ENCODE data around the gene MAP3K14. TPM values are rescaled to one million over a fixed set of nuclear protein-coding genes. Genes with fewer than 3 reads are reported as not detected.

MAP3K14 gene
- total RNA-seq, 1 experiment from 2014 or later: 9.2 TPM

GRCh38 chr17:45363498-45363897 is 46.7 kb upstream of the MAP3K14 start:
- H3K4me3 Mint-ChIP-seq (ENCODE audit: unreplicated experiment): no peak overlapping the region
- POLR2A ChIA-PET: interaction anchor here (1.2 to 3.2 kb wide), 3 partner anchors 8 to 46 kb away, joined by 3 to 14 read pairs (median 3); partner anchors contain the start of gene MAP3K14
- DNase-seq (ENCODE audit: unreplicated experiment): no peak
- no peak overlapping the region for H3K27ac Mint-ChIP-seq (ENCODE audit: low read depth, unreplicated experiment)
- H3K27me3 Mint-ChIP-seq (ENCODE audit: insufficient read depth, unreplicated experiment): no peaks in the 10 kb centered on the region
- intact Hi-C loops (cut with micrococcal nuclease): no loop called here
- no peak for TF ChIP-seq CTCF (IDR thresholded peaks at IDR 0.05; ENCODE audit: unreplicated experiment)
- no TSS peak for BruUV-seq (replicated peaks)
- CTCF ChIA-PET: interaction anchor here (0.7 to 1.4 kb wide), 3 partner anchors 8 to 22 kb away, joined by 3 to 4 read pairs (median 4); no protein-coding TSS in a partner anchor
- peaks cover 4% of the 10 kb centered on the region for H3K4me1 Mint-ChIP-seq (ENCODE audit: insufficient read depth, unreplicated experiment)
- no peaks in the 10 kb centered on the region for H3K36me3 Mint-ChIP-seq (ENCODE audit: insufficient read depth, unreplicated experiment)
- H3K9me3 Mint-ChIP-seq (ENCODE audit: unreplicated experiment): no peaks in the 10 kb centered on the region

GRCh38 chr17:45361976-45362375 is 45.2 kb upstream of the MAP3K14 start:
- no peak for DNase-seq (ENCODE audit: unreplicated experiment)
- Mint-ChIP-seq H3K9me3 (ENCODE audit: unreplicated experiment) (no peaks in the 10 kb centered on the region), H3K4me1 (ENCODE audit: insufficient read depth, unreplicated experiment) (peaks cover 4% of the 10 kb centered on the region), H3K27me3 (ENCODE audit: insufficient read depth, unreplicated experiment) (no peaks in the 10 kb centered on the region), H3K4me3 (ENCODE audit: unreplicated experiment) (no peak overlapping the region), H3K27ac (ENCODE audit: low read depth, unreplicated experiment) (no peak overlapping the region), H3K36me3 (ENCODE audit: insufficient read depth, unreplicated experiment) (no peaks in the 10 kb centered on the region)
- ChIA-PET CTCF (no interaction called here), POLR2A (interaction anchor here (1.2 to 3.2 kb wide), 3 partner anchors 9 to 45 kb away, joined by 3 to 14 read pairs (median 3); partner anchors contain the start of gene MAP3K14)
- no peak for TF ChIP-seq CTCF (IDR thresholded peaks at IDR 0.05; ENCODE audit: unreplicated experiment)
- intact Hi-C loops (cut with micrococcal nuclease): no loop called here
- no TSS peak for BruUV-seq (replicated peaks)

GRCh38 chr17:45361451-45361850 is 44.6 kb upstream of the MAP3K14 start:
- H3K27me3 Mint-ChIP-seq (ENCODE audit: insufficient read depth, unreplicated experiment): no peaks in the 10 kb centered on the region
- peak overlapping the region; percentile 54 for H3K27ac Mint-ChIP-seq (ENCODE audit: low read depth, unreplicated experiment)
- H3K9me3 Mint-ChIP-seq (ENCODE audit: unreplicated experiment): no peaks in the 10 kb centered on the region
- ChIA-PET CTCF (no interaction called here), POLR2A (interaction anchor here (0.6 to 3.2 kb wide), 4 partner anchors 10 to 396 kb away, joined by 3 to 14 read pairs (median 3); partner anchors contain the start of gene MAP3K14)
- no peaks in the 10 kb centered on the region for H3K36me3 Mint-ChIP-seq (ENCODE audit: insufficient read depth, unreplicated experiment)
- no peak overlapping the region for H3K4me3 Mint-ChIP-seq (ENCODE audit: unreplicated experiment)
- DNase-seq (ENCODE audit: unreplicated experiment): no peak
- no peak for TF ChIP-seq CTCF (IDR thresholded peaks at IDR 0.05; ENCODE audit: unreplicated experiment)
- intact Hi-C loops (cut with micrococcal nuclease): no loop called here
- no TSS peak for BruUV-seq (replicated peaks)
- peaks cover 4% of the 10 kb centered on the region for H3K4me1 Mint-ChIP-seq (ENCODE audit: insufficient read depth, unreplicated experiment)

DNA sequence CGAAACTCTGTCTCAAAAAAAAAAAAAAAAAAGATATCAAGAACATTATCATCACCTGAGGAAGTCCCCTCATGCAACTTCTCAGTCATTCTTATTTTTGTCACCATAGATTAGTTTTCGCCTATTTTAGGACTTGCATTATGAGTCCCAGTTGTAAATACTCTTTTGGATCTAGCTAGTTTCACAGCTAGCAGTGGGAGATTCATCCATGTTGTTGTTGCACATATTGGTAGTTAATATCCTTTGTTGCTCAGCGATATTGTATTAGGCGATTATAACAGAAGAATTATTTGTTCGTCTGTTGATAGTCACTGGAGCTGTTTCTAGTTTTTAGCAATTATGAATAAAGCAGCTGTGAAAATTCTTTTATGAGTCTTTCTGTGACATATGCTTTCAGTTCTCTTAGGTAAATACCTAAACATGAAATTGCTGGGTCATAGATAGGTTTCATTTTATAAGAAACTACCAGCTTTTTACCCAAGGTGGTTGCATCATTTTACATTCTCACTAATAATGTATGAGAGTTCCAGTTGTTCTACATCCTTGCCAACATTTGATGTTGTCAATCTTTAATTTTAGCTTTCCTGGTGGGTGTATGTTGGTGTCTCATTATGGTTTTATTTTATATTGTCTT is 40.7 kb upstream of the MAP3K14 start:
- no TSS peak for BruUV-seq (replicated peaks)
- Mint-ChIP-seq H3K27me3 (ENCODE audit: insufficient read depth, unreplicated experiment) (no peaks in the 10 kb centered on the region), H3K36me3 (ENCODE audit: insufficient read depth, unreplicated experiment) (no peaks in the 10 kb centered on the region), H3K4me1 (ENCODE audit: insufficient read depth, unreplicated experiment) (peaks cover 10% of the 10 kb centered on the region), H3K4me3 (ENCODE audit: unreplicated experiment) (no peak overlapping the region), H3K27ac (ENCODE audit: low read depth, unreplicated experiment) (no peak overlapping the region), H3K9me3 (ENCODE audit: unreplicated experiment) (no peaks in the 10 kb centered on the region)
- intact Hi-C loops (cut with micrococcal nuclease): no loop called here
- CTCF ChIA-PET: interaction anchor here (1.6 kb wide), 1 partner anchor 27 kb away, joined by 3 read pairs; no protein-coding TSS in a partner anchor
- POLR2A ChIA-PET: interaction anchor here (1.8 to 2.0 kb wide), 2 partner anchors 38 to 41 kb away, joined by 5 to 7 read pairs; partner anchors contain the start of gene MAP3K14
- TF ChIP-seq CTCF (IDR thresholded peaks at IDR 0.05; ENCODE audit: unreplicated experiment): no peak
- DNase-seq (ENCODE audit: unreplicated experiment): no peak

Data from MCF 10A (cell line).